Loucy (cell line): ENCODE measurements around the gene NKAIN2.

ENCODE experiments used
- H2AFZ ChIP-seq: fragments of 200-600 bp; sonication (generic); 2 replicates; pipeline ENCODE4 v1.6.0; 2016; ENCODE audit warnings: antibody characterized with exemption, mild to moderate bottlenecking, low read length, moderate library complexity
- H3F3A ChIP-seq: fragments of 200-600 bp; 2 replicates; pipeline ENCODE4 v1.6.0; 2016; ENCODE audit warnings: antibody characterized with exemption, low read depth, mild to moderate bottlenecking
- H3K27me3 ChIP-seq: fragments of 200-600 bp; sonication (generic); 2 replicates; pipeline ENCODE4 v1.6.1; 2014; ENCODE audit warnings: low read length, mild to moderate bottlenecking; ENCODE audit not compliant: insufficient read depth, poor library complexity, severe bottlenecking
- H3K36me3 ChIP-seq: fragments of 200-600 bp; sonication (generic); 2 replicates; pipeline ENCODE4 v1.6.1; 2016; ENCODE audit warnings: low read length; ENCODE audit not compliant: insufficient read depth
- H3K4me1 ChIP-seq: fragments of 200-600 bp; sonication (generic); 2 replicates; pipeline ENCODE4 v1.5.1; 2014; ENCODE audit warnings: low read length, mild to moderate bottlenecking; ENCODE audit not compliant: insufficient read depth, poor library complexity, severe bottlenecking
- H3K4me2 ChIP-seq: fragments of 200-600 bp; sonication (generic); 2 replicates; pipeline ENCODE4 v1.6.0; 2014; ENCODE audit warnings: antibody characterized with exemption, low read length, low read depth, mild to moderate bottlenecking; ENCODE audit not compliant: poor library complexity, severe bottlenecking
- H3K4me3 ChIP-seq: fragments of 200-600 bp; sonication (generic); 2 replicates; pipeline ENCODE4 v1.5.1; 2014; ENCODE audit warnings: low read length, mild to moderate bottlenecking, mixed read lengths; ENCODE audit not compliant: poor library complexity, severe bottlenecking
- H3K79me2 ChIP-seq: fragments of 200-600 bp; sonication (generic); 2 replicates; pipeline ENCODE4 v1.6.1; 2014; ENCODE audit warnings: low read length; ENCODE audit not compliant: insufficient read depth
- H3K9ac ChIP-seq: fragments of 200-600 bp; sonication (generic); 2 replicates; pipeline ENCODE4 v1.6.0; 2014; ENCODE audit warnings: mild to moderate bottlenecking, low read depth, low read length, moderate library complexity; ENCODE audit not compliant: poor library complexity, severe bottlenecking
- H3K9me2 ChIP-seq: fragments of 200-600 bp; sonication (generic); replicated peaks from 2 replicates; pipeline ENCODE4 v1.6.1; 2016; ENCODE audit warnings: low read depth, low read length, mixed read lengths
- H3K9me3 ChIP-seq: fragments of 200-600 bp; sonication (generic); 2 replicates; pipeline ENCODE4 v1.6.1; 2014; ENCODE audit warnings: mild to moderate bottlenecking, antibody characterized with exemption, low read length, low read depth; ENCODE audit not compliant: insufficient read depth
- H4K20me1 ChIP-seq: fragments of 200-600 bp; sonication (generic); 2 replicates; pipeline ENCODE4 v1.6.0; 2014; ENCODE audit warnings: antibody characterized with exemption, low read length, mild to moderate bottlenecking; ENCODE audit not compliant: insufficient read depth, poor library complexity, severe bottlenecking
- EZH2phosphoT487 ChIP-seq: fragments of 200-600 bp; IDR thresholded peaks from 2 replicates; pipeline ENCODE4 v1.6.1; 2018; ENCODE audit warnings: antibody characterized with exemption, mild to moderate bottlenecking, moderate library complexity, borderline replicate concordance
- TF ChIP-seq, protein P1 (sequence below): fragments of 200-600 bp; sonication (generic); conservative IDR thresholded peaks from 2 replicates; pipeline ENCODE4 v1.5.1; 2014; ENCODE audit warnings: mild to moderate bottlenecking, antibody characterized with exemption, low read length

The NKAIN2 gene

DNA sequence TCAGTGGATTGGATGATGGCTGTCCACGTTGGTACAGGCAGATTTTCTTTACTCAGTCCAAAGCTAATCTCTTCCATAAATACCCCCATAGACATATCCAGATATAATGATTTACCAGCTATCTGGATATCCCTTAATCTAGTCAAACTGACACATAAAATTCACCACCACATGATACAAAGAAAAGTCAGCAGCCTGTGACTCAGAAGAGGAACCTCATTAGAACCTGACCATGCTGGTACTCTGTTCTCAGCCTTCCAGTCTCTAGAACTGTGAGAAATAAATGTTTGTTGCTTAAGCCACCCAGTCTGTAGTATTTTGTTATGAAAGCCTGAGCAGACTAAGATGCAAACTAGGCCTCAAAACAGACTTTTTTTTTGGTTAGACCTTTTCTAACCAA lies 727.3 kb downstream of the NKAIN2 start:
- no peaks in the 10 kb centered on the region for H3K9me3 ChIP-seq
- 0 out of 2 replicates have a peak, but pooled peaks cover 6% of the 10 kb centered on the region for H3K9me2 ChIP-seq
- TF ChIP-seq, protein P1, sequence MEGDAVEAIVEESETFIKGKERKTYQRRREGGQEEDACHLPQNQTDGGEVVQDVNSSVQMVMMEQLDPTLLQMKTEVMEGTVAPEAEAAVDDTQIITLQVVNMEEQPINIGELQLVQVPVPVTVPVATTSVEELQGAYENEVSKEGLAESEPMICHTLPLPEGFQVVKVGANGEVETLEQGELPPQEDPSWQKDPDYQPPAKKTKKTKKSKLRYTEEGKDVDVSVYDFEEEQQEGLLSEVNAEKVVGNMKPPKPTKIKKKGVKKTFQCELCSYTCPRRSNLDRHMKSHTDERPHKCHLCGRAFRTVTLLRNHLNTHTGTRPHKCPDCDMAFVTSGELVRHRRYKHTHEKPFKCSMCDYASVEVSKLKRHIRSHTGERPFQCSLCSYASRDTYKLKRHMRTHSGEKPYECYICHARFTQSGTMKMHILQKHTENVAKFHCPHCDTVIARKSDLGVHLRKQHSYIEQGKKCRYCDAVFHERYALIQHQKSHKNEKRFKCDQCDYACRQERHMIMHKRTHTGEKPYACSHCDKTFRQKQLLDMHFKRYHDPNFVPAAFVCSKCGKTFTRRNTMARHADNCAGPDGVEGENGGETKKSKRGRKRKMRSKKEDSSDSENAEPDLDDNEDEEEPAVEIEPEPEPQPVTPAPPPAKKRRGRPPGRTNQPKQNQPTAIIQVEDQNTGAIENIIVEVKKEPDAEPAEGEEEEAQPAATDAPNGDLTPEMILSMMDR = no peak
- no peak for TF ChIP-seq EZH2phosphoT487
- no peak overlapping the region for H2AFZ ChIP-seq
- no peaks in the 10 kb centered on the region for H3F3A ChIP-seq
- H3K4me1 ChIP-seq = no peaks in the 10 kb centered on the region
- H3K27me3 ChIP-seq = no peaks in the 10 kb centered on the region
- H3K36me3 ChIP-seq = no peaks in the 10 kb centered on the region
- no peak overlapping the region for H3K4me3 ChIP-seq
- H3K79me2 ChIP-seq = no peaks in the 10 kb centered on the region
- no peak overlapping the region for H3K4me2 ChIP-seq
- H3K9ac ChIP-seq = no peak overlapping the region
- no peaks in the 10 kb centered on the region for H4K20me1 ChIP-seq

DNA sequence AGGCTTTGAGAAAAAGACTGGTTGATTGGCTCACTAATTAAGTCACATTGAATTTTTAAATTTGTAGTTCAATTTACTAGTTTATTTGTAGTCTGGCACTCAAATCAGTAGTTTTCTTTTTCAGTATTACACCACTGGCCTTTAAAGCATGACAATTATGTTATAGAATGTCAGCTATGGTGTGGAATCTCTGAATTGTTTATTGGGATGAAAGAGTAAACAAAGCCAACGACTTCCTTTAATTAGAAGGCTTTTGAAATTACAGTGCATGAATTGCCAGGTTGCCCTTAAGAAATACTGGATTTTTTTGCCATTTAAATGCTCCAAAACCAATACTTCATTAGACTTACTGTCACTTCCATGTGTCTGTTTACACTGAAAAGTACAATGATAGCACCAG lies 731.6 kb downstream of the NKAIN2 start:
- no peak overlapping the region for H3K9ac ChIP-seq
- no peak overlapping the region for H3K4me2 ChIP-seq
- H3K9me2 ChIP-seq = no peaks in the 10 kb centered on the region
- H3K4me3 ChIP-seq = no peak overlapping the region
- H4K20me1 ChIP-seq = no peaks in the 10 kb centered on the region
- no peak overlapping the region for H2AFZ ChIP-seq
- H3K36me3 ChIP-seq = no peaks in the 10 kb centered on the region
- no peaks in the 10 kb centered on the region for H3K27me3 ChIP-seq
- H3K9me3 ChIP-seq = no peaks in the 10 kb centered on the region
- no peaks in the 10 kb centered on the region for H3K4me1 ChIP-seq
- no peaks in the 10 kb centered on the region for H3K79me2 ChIP-seq
- H3F3A ChIP-seq = no peaks in the 10 kb centered on the region
- TF ChIP-seq, protein P1 = no peak
- no peak for TF ChIP-seq EZH2phosphoT487

DNA sequence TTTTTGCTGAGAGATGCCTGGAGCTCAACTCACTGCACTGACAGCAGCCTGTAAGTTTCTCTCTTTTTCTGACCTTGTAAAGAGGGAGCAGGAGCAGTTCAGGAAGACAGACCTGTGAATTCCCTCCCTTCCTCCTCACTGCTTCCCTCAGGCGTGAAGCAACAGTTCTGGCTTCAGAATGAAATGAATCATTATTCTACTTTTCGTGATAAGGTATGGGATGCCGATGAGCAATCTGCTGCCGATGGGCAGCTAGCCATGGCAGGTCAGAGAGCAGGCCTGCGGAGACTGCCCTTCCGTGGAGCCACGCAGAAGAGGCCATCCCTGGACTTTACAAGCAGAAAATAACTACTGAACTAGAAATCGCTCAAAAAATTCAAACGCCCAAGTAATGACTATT lies 732.1 kb downstream of the NKAIN2 start:
- H3K79me2 ChIP-seq = no peaks in the 10 kb centered on the region
- no peaks in the 10 kb centered on the region for H3K9me2 ChIP-seq
- H3F3A ChIP-seq = no peaks in the 10 kb centered on the region
- no peak overlapping the region for H3K9ac ChIP-seq
- no peaks in the 10 kb centered on the region for H3K4me1 ChIP-seq
- H4K20me1 ChIP-seq = no peaks in the 10 kb centered on the region
- H3K9me3 ChIP-seq = no peaks in the 10 kb centered on the region
- TF ChIP-seq EZH2phosphoT487 = no peak
- TF ChIP-seq, protein P1 = no peak
- H3K27me3 ChIP-seq = no peaks in the 10 kb centered on the region
- H3K36me3 ChIP-seq = no peaks in the 10 kb centered on the region
- no peak overlapping the region for H3K4me2 ChIP-seq
- no peak overlapping the region for H2AFZ ChIP-seq
- H3K4me3 ChIP-seq = no peak overlapping the region
